ENCODE data around the gene B4GALT7.
"Not testable (repeated sequence)": the region's sequence is repeated elsewhere in the genome, so short reads cannot be mapped to it uniquely, and the experiment has no call there.

B4GALT7 gene

DNA sequence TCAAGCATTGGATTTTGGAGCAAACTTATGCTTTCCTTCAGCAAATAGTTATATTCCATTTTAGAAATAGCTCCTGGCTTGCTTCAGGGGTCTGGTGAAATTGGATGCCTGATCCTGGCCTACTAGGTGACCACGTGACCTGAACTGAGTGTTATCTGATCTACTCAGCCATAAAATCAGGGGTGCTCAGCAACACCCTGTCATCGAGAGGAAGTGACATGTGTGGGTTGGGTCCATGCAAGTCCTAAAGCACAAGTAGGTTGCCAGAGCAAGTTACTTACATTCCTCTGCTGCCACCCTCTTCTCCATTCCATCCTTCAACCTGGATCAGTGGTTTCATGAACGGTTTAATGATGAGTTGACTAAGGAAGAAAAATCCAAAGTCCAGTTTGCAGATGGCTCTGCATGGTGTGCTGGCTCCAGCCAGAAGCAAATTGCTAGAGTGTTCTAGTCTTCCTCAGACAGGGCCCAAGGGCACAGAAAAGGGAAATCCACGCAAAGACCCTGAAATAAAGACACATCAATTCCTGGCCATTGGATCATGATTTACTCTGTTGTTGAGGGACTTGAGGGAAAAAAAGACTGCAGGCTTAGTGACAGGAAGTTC is 42.8 kb upstream of the B4GALT7 start:
- DNase-seq (ENCODE audit: low read depth in 2 of 2) = no peak
- H3K4me3 ChIP-seq (replicated peaks in 1 of 2; ENCODE audit: low read depth in 2 of 2, low read length in 2 of 2) = no peak overlapping the region
- no peak for TF ChIP-seq CTCF (IDR thresholded peaks at IDR 0.05; ENCODE audit: low read depth, low read length)

DNA sequence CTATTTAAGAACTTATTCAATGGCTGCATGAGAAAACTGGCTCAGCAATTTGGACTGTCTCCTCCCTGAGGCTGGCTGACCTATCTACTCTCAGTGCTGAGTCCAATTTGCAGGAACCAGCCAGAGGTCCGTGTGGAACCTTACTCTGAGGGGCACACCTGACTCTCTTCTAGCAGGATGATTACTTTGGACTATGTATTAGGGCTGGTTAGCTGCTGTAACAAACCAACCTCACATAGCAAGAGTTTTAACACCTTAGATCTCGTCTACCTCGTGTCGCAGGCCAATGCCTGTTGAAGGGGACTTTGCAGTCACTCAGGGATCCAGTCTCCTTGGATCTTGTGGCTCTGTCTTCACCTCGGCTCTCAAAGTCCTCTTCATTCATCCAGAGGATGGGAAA is 42.1 kb upstream of the B4GALT7 start:
- no peak for TF ChIP-seq CTCF (IDR thresholded peaks at IDR 0.05; ENCODE audit: low read depth, low read length)
- DNase-seq (ENCODE audit: low read depth in 2 of 2) = no peak
- H3K4me3 ChIP-seq (replicated peaks in 1 of 2; ENCODE audit: low read depth in 2 of 2, low read length in 2 of 2) = no peak overlapping the region

- H3K4me3 ChIP-seq (replicated peaks in 1 of 2; ENCODE audit: low read depth in 2 of 2, low read length in 2 of 2); DNase-seq (ENCODE audit: low read depth in 2 of 2): not testable (repeated sequence)
Observed at GRCh38 chr5:177559446-177559941, 40.4 kb upstream of the B4GALT7 start.

DNA sequence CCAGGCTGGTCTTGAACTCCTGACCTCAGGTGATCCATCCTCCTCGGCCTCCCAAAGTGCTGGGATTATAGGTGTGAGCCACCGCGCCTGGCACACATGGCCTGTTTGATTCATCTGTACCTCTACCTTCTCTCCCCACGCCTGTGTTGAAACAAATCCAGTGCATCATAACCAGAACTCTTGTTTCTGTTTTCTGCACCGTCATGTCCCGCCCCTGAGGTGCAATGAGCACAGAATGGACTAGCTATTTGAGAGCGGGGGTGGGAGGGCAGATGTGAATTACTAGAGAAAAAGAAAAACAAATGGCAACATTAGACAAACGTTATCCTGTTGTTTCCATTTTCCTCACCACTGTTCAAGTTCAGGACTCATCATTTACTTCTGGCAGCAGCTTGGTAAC is 34.9 kb upstream of the B4GALT7 start:
- no peak for TF ChIP-seq CTCF (IDR thresholded peaks at IDR 0.05; ENCODE audit: low read depth, low read length)
- no peak for DNase-seq (ENCODE audit: low read depth in 2 of 2)
- H3K4me3 ChIP-seq (replicated peaks in 1 of 2; ENCODE audit: low read depth in 2 of 2, low read length in 2 of 2) = no peak overlapping the region

GRCh38 chr5:177568326-177568725 is 31.6 kb upstream of the B4GALT7 start:
- no peak for TF ChIP-seq CTCF (IDR thresholded peaks at IDR 0.05; ENCODE audit: low read depth, low read length)
- DNase-seq (ENCODE audit: low read depth in 2 of 2) = no peak
- H3K4me3 ChIP-seq (replicated peaks in 1 of 2; ENCODE audit: low read depth in 2 of 2, low read length in 2 of 2) = no peak overlapping the region

GRCh38 chr5:177569894-177570293 is 30.0 kb upstream of the B4GALT7 start:
- no peak for TF ChIP-seq CTCF (IDR thresholded peaks at IDR 0.05; ENCODE audit: low read depth, low read length)
- no peak overlapping the region for H3K4me3 ChIP-seq (replicated peaks in 1 of 2; ENCODE audit: low read depth in 2 of 2, low read length in 2 of 2)
- DNase-seq (ENCODE audit: low read depth in 2 of 2) = no peak

GRCh38 chr5:177575488-177575887 is 24.4 kb upstream of the B4GALT7 start:
- H3K4me3 ChIP-seq (replicated peaks in 1 of 2; ENCODE audit: low read depth in 2 of 2, low read length in 2 of 2) = no peak overlapping the region
- no peak for TF ChIP-seq CTCF (IDR thresholded peaks at IDR 0.05; ENCODE audit: low read depth, low read length)
- no peak for DNase-seq (ENCODE audit: low read depth in 2 of 2)

All from cardiac fibroblast (primary cell).